ENCODE data around the gene FNDC7.
"Not testable (repeated sequence)": the region's sequence is repeated elsewhere in the genome, so short reads cannot be mapped to it uniquely, and the experiment has no call there.

Gene FNDC7, protein sequence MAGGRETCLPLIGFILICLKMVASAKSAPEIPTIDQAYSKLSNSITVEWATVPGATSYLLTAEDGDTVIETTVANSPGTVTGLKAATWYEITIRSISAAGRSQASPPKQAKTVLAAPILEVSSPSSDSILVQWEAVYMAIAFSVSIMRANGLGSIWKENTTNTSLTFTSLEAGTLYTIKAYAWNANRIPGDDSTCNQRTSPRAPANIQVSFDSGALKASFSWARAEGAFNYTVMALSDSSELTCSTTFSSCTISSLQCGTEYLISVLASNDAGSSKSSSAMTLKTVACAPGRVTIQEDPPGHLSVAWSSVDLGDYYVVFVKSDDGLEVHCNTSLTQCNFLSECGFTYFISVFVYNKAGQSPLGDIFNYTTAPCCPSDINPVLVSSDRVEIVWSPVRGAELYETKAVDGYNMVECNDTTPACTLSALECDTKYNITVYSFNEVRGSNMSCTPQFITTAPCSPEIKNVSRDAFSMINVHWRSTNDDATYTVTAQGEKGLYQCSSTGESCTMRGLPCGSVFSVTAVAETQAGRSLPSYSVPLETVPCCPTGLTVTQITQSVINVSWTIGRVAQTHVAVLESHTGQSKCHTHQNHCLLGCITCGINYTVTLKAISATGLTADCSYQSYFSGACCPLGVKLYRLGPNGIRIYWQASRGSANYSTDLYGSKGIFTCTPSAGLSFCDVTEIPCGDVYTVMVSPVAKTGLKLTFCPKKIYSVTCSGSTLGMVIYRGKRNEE

DNA sequence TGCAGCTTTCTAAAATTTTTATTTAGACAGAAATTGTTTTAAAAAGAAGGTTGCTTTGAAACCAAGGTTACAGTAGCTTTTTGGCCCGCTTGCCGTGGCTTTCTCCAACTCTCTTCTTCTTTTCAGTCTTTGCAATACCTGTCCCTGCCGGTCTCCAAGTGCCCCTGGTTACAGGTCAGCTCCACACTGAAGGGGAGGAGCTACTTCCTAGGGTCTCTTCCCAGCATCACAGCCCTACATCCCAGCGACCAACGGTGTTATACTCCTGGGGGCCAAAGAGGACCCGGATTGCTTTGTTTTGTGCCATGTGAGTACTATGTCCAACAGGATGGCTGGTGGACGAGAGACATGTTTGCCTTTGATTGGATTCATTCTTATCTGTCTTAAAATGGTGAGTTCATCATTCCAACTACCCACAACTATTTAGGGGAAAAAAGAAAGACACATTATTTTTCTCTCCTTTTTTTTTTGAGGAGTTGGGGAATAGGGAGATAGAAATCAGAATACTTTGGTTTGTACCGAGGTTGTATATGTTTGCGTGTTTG is at the start of gene FNDC7:
Gene FNDC7 (plus strand): TSS at position 303 of the 545 bp plus-strand sequence. CDS start 26 bp downstream, at position 329.
- Histone ChIP-seq H3K4me3 (ENCODE audit: low read depth in 1 of 2, low read length in 1 of 2) (no peak within 1 kb of the TSS), H3K9me3 (no peaks in the 10 kb centered on the region), H3K27me3 (peaks cover 3% of the 10 kb centered on the region), H3K36me3 (no peaks in the 10 kb centered on the region), H3K27ac (no peak within 1 kb of the TSS), H3K4me1 (ENCODE audit: control insufficient read depth in 1 of 2, insufficient read depth in 1 of 2, low read depth in 1 of 2, low read length in 1 of 2) (no peaks in the 10 kb centered on the region)
- TF ChIP-seq, protein P1, sequence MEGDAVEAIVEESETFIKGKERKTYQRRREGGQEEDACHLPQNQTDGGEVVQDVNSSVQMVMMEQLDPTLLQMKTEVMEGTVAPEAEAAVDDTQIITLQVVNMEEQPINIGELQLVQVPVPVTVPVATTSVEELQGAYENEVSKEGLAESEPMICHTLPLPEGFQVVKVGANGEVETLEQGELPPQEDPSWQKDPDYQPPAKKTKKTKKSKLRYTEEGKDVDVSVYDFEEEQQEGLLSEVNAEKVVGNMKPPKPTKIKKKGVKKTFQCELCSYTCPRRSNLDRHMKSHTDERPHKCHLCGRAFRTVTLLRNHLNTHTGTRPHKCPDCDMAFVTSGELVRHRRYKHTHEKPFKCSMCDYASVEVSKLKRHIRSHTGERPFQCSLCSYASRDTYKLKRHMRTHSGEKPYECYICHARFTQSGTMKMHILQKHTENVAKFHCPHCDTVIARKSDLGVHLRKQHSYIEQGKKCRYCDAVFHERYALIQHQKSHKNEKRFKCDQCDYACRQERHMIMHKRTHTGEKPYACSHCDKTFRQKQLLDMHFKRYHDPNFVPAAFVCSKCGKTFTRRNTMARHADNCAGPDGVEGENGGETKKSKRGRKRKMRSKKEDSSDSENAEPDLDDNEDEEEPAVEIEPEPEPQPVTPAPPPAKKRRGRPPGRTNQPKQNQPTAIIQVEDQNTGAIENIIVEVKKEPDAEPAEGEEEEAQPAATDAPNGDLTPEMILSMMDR (IDR thresholded peaks at IDR 0.05) = no peak

DNA sequence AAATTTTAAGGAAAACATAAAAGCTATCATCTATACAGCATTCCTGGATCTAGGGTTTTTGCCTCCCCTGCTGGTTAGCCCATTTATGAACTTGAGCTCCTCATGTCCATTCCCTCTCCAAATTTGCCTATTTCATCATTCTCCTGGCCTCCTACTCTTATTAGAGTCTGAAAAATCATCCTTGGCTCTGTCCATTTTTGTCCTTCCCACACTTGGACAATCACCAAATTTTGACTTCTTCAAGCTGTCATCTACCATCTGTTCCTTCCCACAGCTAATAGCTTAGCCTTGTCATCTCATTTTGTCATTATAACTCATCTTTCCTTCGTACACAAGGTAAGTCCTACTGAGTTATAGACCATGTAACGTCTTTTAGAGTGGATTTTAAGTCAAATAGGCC is 49.6 kb upstream of the FNDC7 start:
- Histone ChIP-seq H3K27me3 (no peaks in the 10 kb centered on the region), H3K4me3 (ENCODE audit: low read depth in 1 of 2, low read length in 1 of 2) (no peak overlapping the region), H3K9me3 (no peaks in the 10 kb centered on the region), H3K36me3 (no peaks in the 10 kb centered on the region), H3K4me1 (ENCODE audit: control insufficient read depth in 1 of 2, insufficient read depth in 1 of 2, low read depth in 1 of 2, low read length in 1 of 2) (peaks cover 18% of the 10 kb centered on the region in 2 experiments), H3K27ac (no peak overlapping the region)
- TF ChIP-seq, protein P1 (IDR thresholded peaks at IDR 0.05) = no peak

DNA sequence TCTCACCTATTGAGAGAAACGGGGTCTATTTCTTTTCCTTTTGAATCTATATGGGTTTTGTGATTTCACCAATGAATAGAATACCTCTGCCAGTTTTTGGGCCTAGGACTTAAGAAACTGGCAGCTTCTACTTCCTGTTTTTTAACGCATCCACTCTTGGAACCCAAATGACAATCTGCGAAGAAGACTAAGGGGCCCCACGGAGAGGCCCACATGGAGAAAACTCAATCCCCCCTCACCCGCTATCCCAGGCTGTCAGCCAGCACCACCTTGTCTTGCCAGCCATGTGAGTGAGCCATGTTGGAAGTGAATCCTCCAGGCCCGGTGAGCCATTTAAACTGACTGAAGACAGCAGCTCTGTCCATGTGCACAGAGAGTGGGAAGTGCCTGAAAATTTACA is 48.2 kb upstream of the FNDC7 start:
- TF ChIP-seq, protein P1 (IDR thresholded peaks at IDR 0.05) = no peak
- H3K27ac ChIP-seq = peak overlapping the region; percentile 61
- no peaks in the 10 kb centered on the region for H3K27me3 ChIP-seq

DNA sequence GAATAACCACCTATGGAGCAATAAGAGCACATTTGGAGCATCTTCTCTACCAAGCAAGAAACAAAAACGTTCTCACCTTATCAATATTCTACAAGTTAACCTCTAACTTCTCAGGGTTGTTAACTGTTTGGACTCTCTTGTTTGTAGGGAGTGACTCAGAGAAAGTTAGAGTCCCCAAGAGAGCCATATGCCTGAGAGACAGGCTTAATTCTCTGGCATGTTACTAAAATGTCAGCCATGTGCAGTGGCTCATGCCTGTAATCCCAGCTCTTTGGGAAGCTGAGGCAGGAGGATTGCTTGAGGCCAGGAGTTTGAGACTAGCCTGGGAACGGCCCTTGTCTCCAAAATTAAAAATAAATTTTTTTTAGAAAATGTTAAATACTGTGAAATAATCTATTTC is 47.6 kb upstream of the FNDC7 start:
- TF ChIP-seq, protein P1 (IDR thresholded peaks at IDR 0.05) = no peak
- H3K27me3 ChIP-seq = no peaks in the 10 kb centered on the region
- peak overlapping the region; percentile 61 for H3K27ac ChIP-seq
- H3K9me3 ChIP-seq = no peaks in the 10 kb centered on the region
- H3K36me3 ChIP-seq = no peaks in the 10 kb centered on the region
- peaks cover 15 to 17% of the 10 kb centered on the region in 2 experiments for H3K4me1 ChIP-seq (ENCODE audit: control insufficient read depth in 1 of 2, insufficient read depth in 1 of 2, low read depth in 1 of 2, low read length in 1 of 2)
- H3K4me3 ChIP-seq (ENCODE audit: low read depth in 1 of 2, low read length in 1 of 2) = no peak overlapping the region

More for the DNA sequence above, 48.2 kb upstream of the FNDC7 start:
- Histone ChIP-seq H3K9me3 (no peaks in the 10 kb centered on the region), H3K4me1 (ENCODE audit: control insufficient read depth in 1 of 2, insufficient read depth in 1 of 2, low read depth in 1 of 2, low read length in 1 of 2) (peaks cover 18% of the 10 kb centered on the region in 2 experiments), H3K36me3 (no peaks in the 10 kb centered on the region), H3K4me3 (ENCODE audit: low read depth in 1 of 2, low read length in 1 of 2) (no peak overlapping the region)

DNA sequence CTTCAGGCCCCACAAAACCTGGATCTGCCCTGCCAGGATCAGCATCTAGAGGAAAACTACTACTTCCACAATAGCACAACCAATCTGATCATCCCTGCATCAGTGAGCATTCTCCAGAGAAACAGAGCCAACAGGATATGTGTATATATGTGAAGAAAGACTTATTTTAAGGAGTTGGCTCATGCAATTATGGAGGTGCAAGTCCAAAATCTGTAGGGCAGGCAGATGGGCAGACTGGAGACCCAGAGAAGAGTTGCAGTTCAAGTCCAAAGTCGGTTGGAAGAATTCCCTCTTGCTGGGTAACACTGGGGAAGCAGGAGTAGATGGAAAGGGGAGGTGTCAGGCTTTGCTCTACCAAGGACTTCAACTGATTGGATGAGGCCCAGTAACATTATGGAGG is 46.9 kb upstream of the FNDC7 start:
- Histone ChIP-seq H3K4me1 (ENCODE audit: control insufficient read depth in 1 of 2, insufficient read depth in 1 of 2, low read depth in 1 of 2, low read length in 1 of 2) (peaks cover 11 to 13% of the 10 kb centered on the region in 2 experiments), H3K27me3 (no peaks in the 10 kb centered on the region), H3K27ac (no peak overlapping the region), H3K4me3 (ENCODE audit: low read depth in 1 of 2, low read length in 1 of 2) (no peak overlapping the region), H3K9me3 (no peaks in the 10 kb centered on the region), H3K36me3 (no peaks in the 10 kb centered on the region)
- TF ChIP-seq, protein P1 (IDR thresholded peaks at IDR 0.05) = no peak

DNA sequence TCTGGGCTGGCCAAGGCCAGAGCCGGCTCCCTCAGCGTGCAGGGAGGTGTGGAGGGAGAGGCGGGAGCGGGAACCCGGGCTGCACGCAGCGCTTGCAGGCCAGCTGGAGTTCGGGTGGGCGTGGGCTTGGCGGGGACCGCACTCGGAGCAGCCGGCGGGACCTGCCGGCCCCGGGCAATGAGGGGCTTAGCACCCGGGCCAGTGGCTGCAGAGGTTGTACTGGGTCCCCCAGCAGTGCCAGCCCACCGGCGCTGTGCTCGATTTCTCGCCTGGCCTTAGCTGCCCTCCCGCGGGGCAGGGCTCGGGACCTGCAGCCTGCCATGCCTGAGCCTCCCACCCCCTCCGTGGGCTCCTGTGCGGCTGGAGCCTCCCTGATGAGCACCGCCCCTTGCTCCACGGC is 45.3 kb upstream of the FNDC7 start:
- not testable (repeated sequence) for H3K27me3 ChIP-seq; H3K9me3 ChIP-seq; H3K4me1 ChIP-seq (ENCODE audit: control insufficient read depth in 1 of 2, insufficient read depth in 1 of 2, low read depth in 1 of 2, low read length in 1 of 2); H3K36me3 ChIP-seq; H3K4me3 ChIP-seq (ENCODE audit: low read depth in 1 of 2, low read length in 1 of 2); H3K27ac ChIP-seq
